ENCODE results near the gene JMJD6.

Gene JMJD6

DNA sequence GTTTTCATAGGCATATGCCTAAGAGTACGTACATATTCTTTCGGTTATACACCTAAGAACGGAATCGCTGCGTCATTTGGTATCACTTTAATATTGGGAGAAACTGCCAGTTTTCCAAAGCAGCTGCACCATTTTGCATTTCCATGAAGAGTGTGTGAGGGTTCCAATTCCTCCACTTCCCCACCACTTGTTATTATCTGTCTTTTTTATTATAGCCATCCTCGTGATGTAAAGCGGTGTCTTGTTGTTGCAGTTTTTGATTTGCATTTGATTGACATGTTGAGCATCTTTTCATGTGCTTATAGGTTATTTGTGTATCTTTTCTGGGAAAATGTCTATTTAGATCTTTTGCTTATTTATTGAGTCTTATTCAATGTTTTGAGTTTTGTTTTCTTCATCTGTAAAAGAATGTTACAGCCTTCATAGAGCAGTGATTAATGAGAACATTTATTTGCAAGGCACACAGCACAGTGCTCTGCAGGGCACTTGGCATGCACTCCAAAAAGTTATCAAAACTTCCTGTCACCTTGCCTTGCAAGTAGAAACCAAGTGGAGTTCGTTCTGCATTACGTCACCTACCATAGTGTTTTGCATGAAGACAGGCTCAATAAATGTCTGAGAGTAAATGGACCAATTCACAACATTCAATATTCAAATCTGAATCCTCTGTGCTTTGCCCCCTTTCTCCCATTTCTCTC is 56.2 kb downstream of the JMJD6 start:
- Histone ChIP-seq H4K20me1 (ENCODE audit: insufficient read depth, low read length) (no peaks in the 10 kb centered on the region), H3K9me3 (ENCODE audit: low read length) (peaks cover 4% of the 10 kb centered on the region; the same call in 1 of the 2 replicates), H3K36me3 (ENCODE audit: insufficient read depth, low read length) (no peaks in the 10 kb centered on the region; the same call in 1 of the 2 replicates), H3K4me1 (ENCODE audit: insufficient read depth, low read length, severe bottlenecking) (peaks cover 25% of the 10 kb centered on the region), H3K79me2 (ENCODE audit: insufficient read depth, low read length) (no peaks in the 10 kb centered on the region), H3K27ac (ENCODE audit: low read depth, low read length, poor library complexity, severe bottlenecking) (peak overlapping the region; percentile 71), H3K27me3 (ENCODE audit: insufficient read depth, low read length) (no peaks in the 10 kb centered on the region), H3K9ac (ENCODE audit: low read length) (no peak overlapping the region; the same call in 1 of the 2 replicates), H2AFZ (ENCODE audit: low read length) (peak overlapping the region; percentile 47; the same call in 1 of the 2 replicates), H3F3A (ENCODE audit: insufficient read depth, low read length) (no peaks in the 10 kb centered on the region), H3K9me2 (ENCODE audit: low read depth, low read length) (no peaks in the 10 kb centered on the region), H3K4me2 (ENCODE audit: low read length) (peak overlapping the region; percentile 74; the same call in 1 of the 2 replicates), H3K4me3 (ENCODE audit: low read depth, low read length, poor library complexity, severe bottlenecking) (no peak overlapping the region)
- no peak for TF ChIP-seq EZH2 (IDR thresholded peaks at IDR 0.05; ENCODE audit: borderline replicate concordance, low read length)
- TF ChIP-seq, protein P1, sequence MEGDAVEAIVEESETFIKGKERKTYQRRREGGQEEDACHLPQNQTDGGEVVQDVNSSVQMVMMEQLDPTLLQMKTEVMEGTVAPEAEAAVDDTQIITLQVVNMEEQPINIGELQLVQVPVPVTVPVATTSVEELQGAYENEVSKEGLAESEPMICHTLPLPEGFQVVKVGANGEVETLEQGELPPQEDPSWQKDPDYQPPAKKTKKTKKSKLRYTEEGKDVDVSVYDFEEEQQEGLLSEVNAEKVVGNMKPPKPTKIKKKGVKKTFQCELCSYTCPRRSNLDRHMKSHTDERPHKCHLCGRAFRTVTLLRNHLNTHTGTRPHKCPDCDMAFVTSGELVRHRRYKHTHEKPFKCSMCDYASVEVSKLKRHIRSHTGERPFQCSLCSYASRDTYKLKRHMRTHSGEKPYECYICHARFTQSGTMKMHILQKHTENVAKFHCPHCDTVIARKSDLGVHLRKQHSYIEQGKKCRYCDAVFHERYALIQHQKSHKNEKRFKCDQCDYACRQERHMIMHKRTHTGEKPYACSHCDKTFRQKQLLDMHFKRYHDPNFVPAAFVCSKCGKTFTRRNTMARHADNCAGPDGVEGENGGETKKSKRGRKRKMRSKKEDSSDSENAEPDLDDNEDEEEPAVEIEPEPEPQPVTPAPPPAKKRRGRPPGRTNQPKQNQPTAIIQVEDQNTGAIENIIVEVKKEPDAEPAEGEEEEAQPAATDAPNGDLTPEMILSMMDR (IDR thresholded peaks at IDR 0.05; ENCODE audit: low read length) = no peak
